Colonic mucosa (tissue), 4 donors: ENCODE measurements around the gene VEPH1. TPM values are rescaled to one million over a fixed set of nuclear protein-coding genes. Genes with fewer than 3 reads are reported as not detected.

ENCODE experiments used
- DNase-seq: peaks from one replicate; pipeline ENCODE4 v3.0.0-alpha.2; 2020
- H3K27ac ChIP-seq: fragments of 200-600 bp; one replicate; pipeline ENCODE4 v1.8.0; 2021
- H3K27me3 ChIP-seq: fragments of 200-600 bp; one replicate; pipeline ENCODE4 v1.8.0; 2021
- H3K36me3 ChIP-seq: fragments of 200-600 bp; one replicate; pipeline ENCODE4 v1.8.0; 2021
- H3K4me1 ChIP-seq: fragments of 200-600 bp; one replicate; pipeline ENCODE4 v1.8.0; 2021; ENCODE audit warnings: mild to moderate bottlenecking
- H3K4me3 ChIP-seq: fragments of 200-600 bp; one replicate; pipeline ENCODE4 v1.8.0; 2021
- H3K9ac ChIP-seq, 2 donors: one replicate each; pipeline ENCODE4 v1.7.0; 2013; ENCODE audit warnings: control low read depth in 2 of 2, low read depth in 2 of 2, low read length in 2 of 2
- H3K9me3 ChIP-seq: fragments of 200-600 bp; one replicate; pipeline ENCODE4 v1.8.0; 2021
- intact Hi-C: fragments of 100-400 bp; cut with DNase I; formaldehyde crosslinking; loops from one replicate; pipeline ENCODE4 v1.14.1; 2022
- total RNA-seq, 2 donors: library from RNA; stranded (reverse); fragmentation: NEBNext Ultra II Directional in 1 of 2; extraction: Animal tissue kit (Norgen Biotek cat#: 25700) in 1 of 2; gene quantifications; one replicate each; pipeline ENCODE4 v1.2.1, GENCODE V29; 2021
- TF ChIP-seq, protein P1 (sequence below): fragments of 200-600 bp; IDR thresholded peaks from one replicate; pipeline ENCODE4 v1.8.0; 2022; ENCODE audit warnings: antibody characterized with exemption, mild to moderate bottlenecking
- donor health status: healthy.
- donor health status: DM: no; HTN: no; CAD: no.
- donor health status: DM: no; HTN: no; CAD: no.

VEPH1 gene
- total RNA-seq, 2 donors from 2014 or later, result 1.3 to 2.7 TPM

DNA sequence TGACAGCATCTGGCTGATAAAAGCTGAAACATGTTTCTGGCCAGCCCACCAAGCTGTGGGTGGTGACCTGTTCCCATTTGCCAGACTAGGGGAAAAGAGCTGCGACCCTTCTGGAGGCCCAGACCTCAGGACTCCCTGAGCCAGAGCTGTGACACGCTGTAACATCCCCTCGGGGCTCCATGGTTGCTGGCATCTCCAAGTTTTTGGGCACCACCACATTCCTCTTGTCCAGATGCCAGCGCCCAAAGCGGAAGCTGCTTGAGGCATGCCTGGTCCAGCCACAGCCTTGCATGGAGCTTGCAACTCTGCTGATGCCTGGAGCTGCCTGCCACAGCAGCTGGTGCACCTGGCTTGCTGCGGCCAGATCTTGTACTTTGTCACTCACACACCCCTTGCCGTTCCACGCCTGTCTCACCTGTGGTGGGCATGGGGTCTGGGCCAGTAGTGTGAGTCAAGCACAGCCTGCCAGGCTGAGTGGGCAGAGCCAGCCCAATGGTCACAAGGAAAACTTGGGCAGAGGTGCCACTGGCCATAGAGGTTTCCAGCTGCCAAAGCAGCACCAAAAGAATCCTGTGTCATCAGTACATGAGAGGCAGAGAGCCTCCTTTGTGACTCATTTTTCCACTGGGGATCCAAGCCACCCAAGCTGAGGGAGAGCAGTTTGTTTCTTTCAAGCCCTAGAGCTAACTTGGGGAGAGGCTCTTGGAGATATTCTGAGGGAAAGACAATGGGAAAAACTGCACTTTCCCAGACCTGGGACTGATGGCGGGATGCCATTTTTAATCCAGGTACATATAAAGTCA lies 112.3 kb downstream of the VEPH1 start:
- no peaks in the 10 kb centered on the region for H3K4me1 ChIP-seq
- DNase-seq, result no peak
- H3K4me3 ChIP-seq, result no peak overlapping the region
- no peak overlapping the region for H3K9ac ChIP-seq
- no peak overlapping the region for H3K27ac ChIP-seq
- intact Hi-C loops, result no loop called here
- TF ChIP-seq, protein P1, sequence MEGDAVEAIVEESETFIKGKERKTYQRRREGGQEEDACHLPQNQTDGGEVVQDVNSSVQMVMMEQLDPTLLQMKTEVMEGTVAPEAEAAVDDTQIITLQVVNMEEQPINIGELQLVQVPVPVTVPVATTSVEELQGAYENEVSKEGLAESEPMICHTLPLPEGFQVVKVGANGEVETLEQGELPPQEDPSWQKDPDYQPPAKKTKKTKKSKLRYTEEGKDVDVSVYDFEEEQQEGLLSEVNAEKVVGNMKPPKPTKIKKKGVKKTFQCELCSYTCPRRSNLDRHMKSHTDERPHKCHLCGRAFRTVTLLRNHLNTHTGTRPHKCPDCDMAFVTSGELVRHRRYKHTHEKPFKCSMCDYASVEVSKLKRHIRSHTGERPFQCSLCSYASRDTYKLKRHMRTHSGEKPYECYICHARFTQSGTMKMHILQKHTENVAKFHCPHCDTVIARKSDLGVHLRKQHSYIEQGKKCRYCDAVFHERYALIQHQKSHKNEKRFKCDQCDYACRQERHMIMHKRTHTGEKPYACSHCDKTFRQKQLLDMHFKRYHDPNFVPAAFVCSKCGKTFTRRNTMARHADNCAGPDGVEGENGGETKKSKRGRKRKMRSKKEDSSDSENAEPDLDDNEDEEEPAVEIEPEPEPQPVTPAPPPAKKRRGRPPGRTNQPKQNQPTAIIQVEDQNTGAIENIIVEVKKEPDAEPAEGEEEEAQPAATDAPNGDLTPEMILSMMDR, result no peak
- no peaks in the 10 kb centered on the region for H3K9me3 ChIP-seq
- no peaks in the 10 kb centered on the region for H3K36me3 ChIP-seq
- no peaks in the 10 kb centered on the region for H3K27me3 ChIP-seq

DNA sequence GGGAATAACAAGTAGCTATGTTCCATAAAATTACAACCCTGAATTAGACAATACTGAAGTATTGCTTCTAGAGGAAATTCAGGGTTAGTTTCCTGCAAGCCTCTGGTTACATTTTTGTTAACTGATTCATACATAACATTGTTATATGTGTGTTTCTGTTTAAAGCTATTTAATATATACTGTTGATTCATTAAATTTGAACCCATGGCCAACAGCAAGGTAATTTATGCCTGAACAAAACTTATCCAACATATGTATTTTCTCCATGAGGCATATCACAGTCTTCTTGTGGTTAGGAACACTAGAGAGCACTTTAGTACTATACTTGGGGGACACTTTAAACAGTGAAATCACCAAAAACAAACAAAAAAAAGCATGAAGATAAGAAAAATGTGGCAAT lies 114.2 kb downstream of the VEPH1 start:
- TF ChIP-seq, protein P1, result no peak
- Histone ChIP-seq H3K4me1 (no peaks in the 10 kb centered on the region), H3K27me3 (no peaks in the 10 kb centered on the region), H3K27ac (no peak overlapping the region), H3K36me3 (no peaks in the 10 kb centered on the region), H3K4me3 (no peak overlapping the region), H3K9ac (no peak overlapping the region), H3K9me3 (no peaks in the 10 kb centered on the region)
- DNase-seq, result no peak
- intact Hi-C loops, result no loop called here

DNA sequence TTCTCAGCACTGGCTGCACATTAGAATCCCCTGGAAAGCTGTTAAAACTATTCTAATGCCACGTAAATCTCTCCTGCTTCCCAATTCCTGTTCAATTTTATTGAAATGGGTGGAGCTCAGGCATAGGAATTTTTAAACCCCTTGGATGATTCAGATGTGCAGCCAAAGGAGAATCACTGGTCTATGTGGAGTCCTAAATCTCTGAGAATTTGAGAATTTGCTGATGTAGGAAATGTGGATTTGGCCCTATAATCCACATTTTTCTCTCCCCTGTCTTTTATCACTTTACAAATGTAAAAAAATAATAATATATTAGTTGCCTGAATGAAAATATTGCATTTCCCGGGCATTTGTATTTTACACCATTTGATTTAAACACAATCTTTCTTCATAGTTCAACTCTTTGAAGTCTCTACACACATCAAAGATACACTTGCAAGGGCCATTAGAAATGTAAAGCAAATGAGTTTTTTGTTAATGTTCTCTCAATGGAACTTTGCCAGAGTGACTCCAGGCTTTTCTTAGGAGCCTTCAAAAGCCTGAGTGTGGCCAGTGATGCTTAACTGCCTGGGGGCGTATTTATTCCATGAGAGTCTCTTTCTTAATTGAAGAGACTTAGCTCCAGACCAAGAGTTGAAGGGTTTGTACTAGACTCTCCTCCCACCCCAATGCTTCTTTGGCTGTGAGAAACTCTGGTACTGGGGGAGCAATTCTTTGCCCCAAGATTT lies 115.3 kb downstream of the VEPH1 start:
- TF ChIP-seq, protein P1, result no peak
- H3K9ac ChIP-seq, result no peak overlapping the region
- no peaks in the 10 kb centered on the region for H3K27me3 ChIP-seq
- H3K4me3 ChIP-seq, result no peak overlapping the region
- H3K4me1 ChIP-seq, result no peaks in the 10 kb centered on the region
- DNase-seq, result no peak
- H3K27ac ChIP-seq, result no peak overlapping the region
- no peaks in the 10 kb centered on the region for H3K9me3 ChIP-seq
- no peaks in the 10 kb centered on the region for H3K36me3 ChIP-seq
- intact Hi-C loops, result no loop called here

DNA sequence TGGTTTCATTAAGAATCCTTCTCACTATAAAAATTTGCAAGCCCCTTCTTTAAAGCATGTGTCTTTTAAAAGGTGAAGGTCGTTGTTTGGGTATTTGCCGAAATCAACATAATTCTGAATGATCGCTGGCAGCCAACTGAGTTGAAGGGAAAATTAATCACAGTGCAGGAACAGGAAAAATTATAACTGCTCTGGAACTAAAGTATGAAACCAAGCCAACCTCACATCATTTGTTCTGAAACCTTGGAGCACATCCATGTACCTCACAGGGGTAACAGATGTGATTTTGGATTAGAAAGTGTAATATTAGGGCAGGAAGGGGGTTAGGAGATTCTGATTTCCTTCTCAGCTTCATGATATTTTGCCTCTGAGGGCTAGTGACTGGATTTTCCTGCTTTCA lies 118.7 kb downstream of the VEPH1 start:
- H3K27ac ChIP-seq, result no peak overlapping the region
- TF ChIP-seq, protein P1, result no peak
- no peaks in the 10 kb centered on the region for H3K27me3 ChIP-seq
- DNase-seq, result no peak
- no peaks in the 10 kb centered on the region for H3K9me3 ChIP-seq
- no peak overlapping the region for H3K9ac ChIP-seq
- no peaks in the 10 kb centered on the region for H3K36me3 ChIP-seq
- H3K4me3 ChIP-seq, result no peak overlapping the region
- no peaks in the 10 kb centered on the region for H3K4me1 ChIP-seq
- intact Hi-C loops, result no loop called here

- Histone ChIP-seq H3K27me3 (no peaks in the 10 kb centered on the region), H3K9me3 (no peaks in the 10 kb centered on the region), H3K9ac (no peak overlapping the region), H3K4me3 (no peak overlapping the region), H3K36me3 (no peaks in the 10 kb centered on the region), H3K4me1 (no peaks in the 10 kb centered on the region), H3K27ac (no peak overlapping the region)
- intact Hi-C loops, result no loop called here
- no peak for DNase-seq
- TF ChIP-seq, protein P1, result no peak
Observed at GRCh38 chr3:157384031-157384430, 119.2 kb downstream of the VEPH1 start.
